ENCODE measurements around the gene FCGR2B.

GRCh38 chr1:161676958-161677689, 14.2 kb downstream of the FCGR2B start:
- no peak for TF ChIP-seq CTCF (IDR thresholded peaks at IDR 0.05 in 4 of 5, conservative IDR thresholded peaks at IDR 0.05 in 1 of 5)
- TF ChIP-seq POLR2A (IDR thresholded peaks at IDR 0.05), result no peak
